SH-SY5Y (cell line): ENCODE measurements around the gene COL13A1.

Experiments
- GATA2 ChIP-seq: IDR thresholded peaks from 2 replicates; pipeline ENCODE4 v1.6.1; 2011; ENCODE audit warnings: mild to moderate bottlenecking, low read depth, low read length
- GATA3 ChIP-seq: IDR thresholded peaks from 2 replicates; pipeline ENCODE4 v1.6.1; 2011; ENCODE audit warnings: low read depth, mild to moderate bottlenecking, low read length, moderate library complexity

- TF ChIP-seq GATA2 (no peak), GATA3 (no peak)
Observed at GRCh38 chr10:69843923-69844322, 42.2 kb downstream of the COL13A1 start.
